IMR-90 (cell line): ENCODE results near the gene PTGDR. TPM values are rescaled to one million over a fixed set of nuclear protein-coding genes. Genes with fewer than 3 reads are reported as not detected.

ENCODE experiments used
- ATAC-seq: fragments of 200-7000 bp; cut with Tn5 transposase; 2 replicates; pipeline ENCODE4 v1.9.1; 2020; ENCODE audit warnings: low read depth, mild to moderate bottlenecking, moderate library complexity
- BruUV-seq: library from RNA; stranded (reverse); fragments of 400-500 nt; replicated peaks from 2 replicates; lab custom pipeline; 2021; lab: Mats Ljungman, UMichigan
- CTCF ChIA-PET: fragments of 300-600 bp; formaldehyde crosslinking; extraction: SDS; loops from one replicate; lab custom pipeline; 2021; ENCODE audit warnings: antibody characterized with exemption; lab: Yijun Ruan, JAX
- POLR2A ChIA-PET: fragments of 300-600 bp; sonication (Branson Sonifier 250); formaldehyde crosslinking; loops from one replicate; lab custom pipeline; 2022; ENCODE audit warnings: antibody characterized with exemption; ENCODE audit not compliant: unreplicated experiment; lab: Charles Lee
- DNase-seq: peaks from one replicate; pipeline ENCODE4 v3.0.0; 2013
- H2AFZ ChIP-seq: replicated peaks from 2 replicates; pipeline ENCODE3; 2013; ENCODE audit warnings: low read length, mild to moderate bottlenecking; ENCODE audit not compliant: poor library complexity
- H2AK5ac ChIP-seq: 2 replicates; pipeline ENCODE4 v1.6.1; 2013; ENCODE audit warnings: low read depth, low read length, inconsistent platforms
- H2AK9ac ChIP-seq: replicated peaks from 2 replicates; pipeline ENCODE3; 2013; ENCODE audit warnings: mild to moderate bottlenecking, low read depth, low read length, moderate library complexity; ENCODE audit not compliant: poor library complexity
- H2BK120ac ChIP-seq: 2 replicates; pipeline ENCODE4 v1.6.1; 2013; ENCODE audit warnings: low read depth, low read length, inconsistent platforms
- H2BK15ac ChIP-seq: 3 replicates; pipeline ENCODE4 v1.6.1; 2013; ENCODE audit warnings: low read depth, low read length, inconsistent platforms
- H2BK20ac ChIP-seq: 2 replicates; pipeline ENCODE4 v1.6.1; 2013; ENCODE audit warnings: low read depth, mild to moderate bottlenecking, inconsistent platforms, low read length, moderate library complexity
- H2BK5ac ChIP-seq: 2 replicates; pipeline ENCODE4 v1.6.1; 2013; ENCODE audit warnings: mild to moderate bottlenecking, low read depth, low read length, inconsistent platforms; ENCODE audit not compliant: poor library complexity, severe bottlenecking
- H3K14ac ChIP-seq: replicated peaks from 2 replicates; pipeline ENCODE4 v1.6.1; 2013; ENCODE audit warnings: low read depth, low read length, inconsistent platforms
- H3K18ac ChIP-seq: 2 replicates; pipeline ENCODE4 v1.6.1; 2013; ENCODE audit warnings: low read depth, low read length, control low read depth
- H3K23ac ChIP-seq: 2 replicates; pipeline ENCODE4 v1.6.1; 2013; ENCODE audit warnings: low read depth, low read length, inconsistent platforms
- H3K27ac ChIP-seq: 2 replicates; pipeline ENCODE4 v1.5.1; 2013; ENCODE audit warnings: mild to moderate bottlenecking, control low read depth, low read length; ENCODE audit not compliant: insufficient read depth
- H3K27me3 ChIP-seq: 2 replicates; pipeline ENCODE4 v1.6.1; 2013; ENCODE audit warnings: low read length; ENCODE audit not compliant: control insufficient read depth, insufficient read depth
- H3K36me3 ChIP-seq: 2 replicates; pipeline ENCODE4 v1.6.1; 2013; ENCODE audit warnings: low read length, mixed read lengths; ENCODE audit not compliant: control insufficient read depth, insufficient read depth
- H3K4ac ChIP-seq: 2 replicates; pipeline ENCODE4 v1.6.1; 2013; ENCODE audit warnings: low read depth, low read length, inconsistent platforms
- H3K4me1 ChIP-seq: 2 replicates; pipeline ENCODE4 v1.6.1; 2013; ENCODE audit warnings: low read length, mixed read lengths; ENCODE audit not compliant: control insufficient read depth, insufficient read depth
- H3K4me2 ChIP-seq: 2 replicates; pipeline ENCODE4 v1.6.1; 2013; ENCODE audit warnings: low read depth, mild to moderate bottlenecking, control low read depth, low read length, moderate library complexity
- H3K4me3 ChIP-seq: 2 replicates; pipeline ENCODE4 v1.5.1; 2013; ENCODE audit warnings: low read depth, mild to moderate bottlenecking, control low read depth, low read length, moderate library complexity; ENCODE audit not compliant: insufficient read depth
- H3K56ac ChIP-seq: 2 replicates; pipeline ENCODE4 v1.6.1; 2013; ENCODE audit warnings: low read length, inconsistent platforms; ENCODE audit not compliant: insufficient read depth; ENCODE audit errors: extremely low read depth
- H3K79me1 ChIP-seq, 2 experiments: 2 replicates each; pipeline ENCODE4 v1.6.1; 2013; ENCODE audit warnings: low read length in 2 of 2, inconsistent platforms in 1 of 2, low read depth in 1 of 2
- H3K9ac ChIP-seq: 2 replicates; pipeline ENCODE4 v1.6.1; 2013; ENCODE audit warnings: low read depth, low read length, control low read depth
- H3K9me1 ChIP-seq: 2 replicates; pipeline ENCODE4 v1.6.1; 2013; ENCODE audit warnings: low read length, inconsistent platforms; ENCODE audit not compliant: insufficient read depth
- H3K9me3 ChIP-seq: 2 replicates; pipeline ENCODE4 v1.6.1; 2013; ENCODE audit warnings: low read length; ENCODE audit not compliant: control insufficient read depth, insufficient read depth
- H4K20me1 ChIP-seq: 2 replicates; pipeline ENCODE4 v1.6.1; 2013; ENCODE audit warnings: low read length, inconsistent platforms; ENCODE audit not compliant: insufficient read depth
- H4K5ac ChIP-seq: 2 replicates; pipeline ENCODE4 v1.6.1; 2013; ENCODE audit warnings: mild to moderate bottlenecking, low read depth, low read length, control low read depth
- H4K8ac ChIP-seq, 2 experiments: 2 replicates each; pipeline ENCODE4 v1.6.1; 2013; ENCODE audit warnings: low read depth in 2 of 2, low read length in 2 of 2, control low read depth in 1 of 2, inconsistent platforms in 1 of 2
- H4K91ac ChIP-seq: 2 replicates; pipeline ENCODE4 v1.6.1; 2013; ENCODE audit warnings: low read depth, low read length, inconsistent platforms; ENCODE audit not compliant: insufficient read depth
- MXI1 ChIP-seq: IDR thresholded peaks from 2 replicates; pipeline ENCODE4 v1.6.1; 2012; ENCODE audit warnings: low read depth, mild to moderate bottlenecking, low read length, moderate library complexity, borderline replicate concordance
- WGBS, 2 experiments: methylation state at CpG; one replicate each; pipeline versions ENCODE4 v1.1.5 to v1.1.7; 2013; ENCODE audit warnings: missing lambda C conversion rate in 2 of 2; ENCODE audit not compliant: insufficient read length in 1 of 2; ENCODE audit errors: extremely low coverage in 2 of 2; 5-methylcytosine and 5-hydroxymethylcytosine counted together
- dilution Hi-C: fragments of 300-500 bp; cut with HindIII; formaldehyde crosslinking; loops from one replicate; pipeline ENCODE4 v1.14.3; 2018; ENCODE audit warnings: low sequenced_read_pairs; ENCODE audit not compliant: unreplicated experiment
- in situ Hi-C: fragments of 300-500 bp; cut with MboI; formaldehyde crosslinking; loops from 3 replicates; pipeline ENCODE4 v1.14.3; 2019; ENCODE audit warnings: low sequenced_read_pairs, inconsistent platforms, mixed read lengths
- intact Hi-C: fragments of 100-400 bp; cut with micrococcal nuclease; formaldehyde crosslinking; loops from 2 replicates; pipeline ENCODE4 v1.10.0; 2022
- polyA plus RNA-seq, 3 experiments: library from polyadenylated mRNA; depleted of rRNA; stranded (reverse); fragments of >200 nt; gene quantifications; 2 replicates each; pipeline ENCODE4 v1.2.3, GENCODE V29; 2012; ENCODE audit warnings: low replicate concordance in 1 of 3
- total RNA-seq: library from RNA; depleted of rRNA; stranded (reverse); fragments of >200 nt; gene quantifications from 2 replicates; pipeline ENCODE4 v1.2.3, GENCODE V29; 2012
- TF ChIP-seq, protein P1 (sequence below): fragments of 150-350 bp; IDR thresholded peaks from 2 replicates; pipeline ENCODE4 v1.6.1; 2016; ENCODE audit warnings: low read depth, mild to moderate bottlenecking, low read length, moderate library complexity, borderline replicate concordance

Gene PTGDR
- total and polyA plus RNA-seq, 2 of the 4 experiments (the other 2 are of a cell fraction), result not detected

DNA sequence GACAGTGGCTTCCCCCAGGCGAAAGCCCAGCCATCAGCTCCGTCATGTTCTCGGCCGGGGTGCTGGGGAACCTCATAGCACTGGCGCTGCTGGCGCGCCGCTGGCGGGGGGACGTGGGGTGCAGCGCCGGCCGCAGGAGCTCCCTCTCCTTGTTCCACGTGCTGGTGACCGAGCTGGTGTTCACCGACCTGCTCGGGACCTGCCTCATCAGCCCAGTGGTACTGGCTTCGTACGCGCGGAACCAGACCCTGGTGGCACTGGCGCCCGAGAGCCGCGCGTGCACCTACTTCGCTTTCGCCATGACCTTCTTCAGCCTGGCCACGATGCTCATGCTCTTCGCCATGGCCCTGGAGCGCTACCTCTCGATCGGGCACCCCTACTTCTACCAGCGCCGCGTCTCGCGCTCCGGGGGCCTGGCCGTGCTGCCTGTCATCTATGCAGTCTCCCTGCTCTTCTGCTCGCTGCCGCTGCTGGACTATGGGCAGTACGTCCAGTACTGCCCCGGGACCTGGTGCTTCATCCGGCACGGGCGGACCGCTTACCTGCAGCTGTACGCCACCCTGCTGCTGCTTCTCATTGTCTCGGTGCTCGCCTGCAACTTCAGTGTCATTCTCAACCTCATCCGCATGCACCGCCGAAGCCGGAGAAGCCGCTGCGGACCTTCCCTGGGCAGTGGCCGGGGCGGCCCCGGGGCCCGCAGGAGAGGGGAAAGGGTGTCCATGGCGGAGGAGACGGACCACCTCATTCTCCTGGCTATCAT lies 47.3 kb downstream of the PTGDR start:
- Histone ChIP-seq H3K56ac (peak overlapping the region; percentile 84), H3K9ac (peak overlapping the region; percentile 100), H2AK5ac (peak overlapping the region; percentile 77), H4K5ac (peak overlapping the region; percentile 79), H3K23ac (peak overlapping the region; percentile 100), H3K9me1 (peaks cover 9% of the 10 kb centered on the region), H3K4me1 (peaks cover 10% of the 10 kb centered on the region), H3K79me1 (peaks cover 15 to 78% of the 10 kb centered on the region in 2 experiments; a peak in 3 of 4 replicates), H4K20me1 (peaks cover 5% of the 10 kb centered on the region), H3K18ac (peak overlapping the region; percentile 87), H2BK120ac (peak overlapping the region; percentile 87), H2BK20ac (peak overlapping the region; percentile 51; the same call in 1 of the 2 replicates), H3K4me2 (peak overlapping the region; percentile 98), H3K4me3 (peak overlapping the region; percentile 90), H2BK15ac (peak overlapping the region; percentile 34), H4K8ac (peak overlapping the region; percentile 21 to 80), H3K14ac (peak overlapping the region; percentile 91), H3K36me3 (peaks cover 6% of the 10 kb centered on the region; the same call in 1 of the 2 replicates), H2AK9ac (peak overlapping the region; percentile 84), H3K27ac (peak overlapping the region; percentile 98), H2AFZ (peak overlapping the region; percentile 88), H3K27me3 (no peaks in the 10 kb centered on the region), H3K4ac (peak overlapping the region; percentile 98), H2BK5ac (peak overlapping the region; percentile 87), H3K9me3 (no peaks in the 10 kb centered on the region), H4K91ac (peak overlapping the region; percentile 43)
- intact Hi-C loops (loop anchor here (1.0 to 5.0 kb wide), 5 partner anchors 41 to 378 kb away; partner anchors contain the start of genes GPR137C and TXNDC16), in situ Hi-C loops (loop anchor here (25.0 kb wide), 1 partner anchor 373 kb away; the partner anchor contains the start of gene ERO1A), dilution Hi-C loops (no loop called here)
- ATAC-seq (peak; percentile 12), DNase-seq (peak; percentile 32)
- WGBS, 2 experiments, result 1% methylated on average over 43 of the region's 63 CpGs; no CpG with 5 or more reads in 1 of the 2 experiments
- TSS peak; percentile 44 for BruUV-seq
- CTCF ChIA-PET, result no interaction called here
- TF ChIP-seq, protein P1, sequence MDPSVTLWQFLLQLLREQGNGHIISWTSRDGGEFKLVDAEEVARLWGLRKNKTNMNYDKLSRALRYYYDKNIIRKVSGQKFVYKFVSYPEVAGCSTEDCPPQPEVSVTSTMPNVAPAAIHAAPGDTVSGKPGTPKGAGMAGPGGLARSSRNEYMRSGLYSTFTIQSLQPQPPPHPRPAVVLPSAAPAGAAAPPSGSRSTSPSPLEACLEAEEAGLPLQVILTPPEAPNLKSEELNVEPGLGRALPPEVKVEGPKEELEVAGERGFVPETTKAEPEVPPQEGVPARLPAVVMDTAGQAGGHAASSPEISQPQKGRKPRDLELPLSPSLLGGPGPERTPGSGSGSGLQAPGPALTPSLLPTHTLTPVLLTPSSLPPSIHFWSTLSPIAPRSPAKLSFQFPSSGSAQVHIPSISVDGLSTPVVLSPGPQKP, result no peak
- peak; percentile 34; the same call in 1 of the 2 replicates for TF ChIP-seq MXI1
- POLR2A ChIA-PET, result no interaction called here
